Measurements from ENCODE around the gene FURIN. TPM values are rescaled to one million over a fixed set of nuclear protein-coding genes. Genes with fewer than 3 reads are reported as not detected.

Gene FURIN
- total and polyA plus RNA-seq, 9 of the 15 experiments (the other 6 are each of a cell fraction or from before 2014, with no cell fraction given): 0.92 to 99.9 (median 34.8) TPM

DNA sequence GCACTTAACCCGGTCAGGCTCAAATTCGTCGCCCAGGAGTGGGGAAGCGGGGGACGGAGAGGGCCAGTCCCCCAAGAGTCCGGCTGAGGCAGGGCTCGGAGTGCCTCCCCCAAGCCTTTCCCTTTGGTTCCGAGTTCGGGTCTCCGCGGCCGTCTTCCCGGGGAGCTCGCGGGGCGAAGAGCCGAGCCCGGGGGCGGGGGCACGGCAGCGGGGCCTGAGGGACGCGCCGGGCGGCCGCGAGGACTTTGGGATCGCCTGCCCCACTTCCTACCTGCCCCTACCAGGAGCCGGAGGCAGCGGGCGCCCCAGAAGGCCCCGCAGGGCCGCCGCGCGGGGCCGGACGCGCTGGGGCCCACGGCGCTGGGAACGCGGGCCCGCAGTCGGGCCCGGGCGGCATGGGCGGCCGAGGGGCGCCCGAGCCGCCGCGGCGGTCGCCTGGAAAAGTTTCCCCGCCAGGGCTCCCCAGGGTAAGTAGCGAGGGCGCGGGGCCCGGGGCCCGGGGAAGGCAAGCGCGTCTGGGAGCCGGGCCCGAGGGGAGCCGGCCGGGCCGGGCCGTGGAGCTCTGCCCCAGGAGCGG lies 2.8 kb downstream of the FURIN start:
- Histone ChIP-seq H3K4me3 (peak overlapping the region; percentile 78), H3K27ac (ENCODE audit: extremely low read depth, low read depth, low read length) (peak overlapping the region; percentile 96), H3K36me3 (ENCODE audit: control insufficient read depth, insufficient read depth, low read length) (peaks cover 31% of the 10 kb centered on the region), H2AFZ (ENCODE audit: low read depth, low read length) (peak overlapping the region; percentile 34; the same call in 1 of the 2 replicates), H3K9me1 (ENCODE audit: control insufficient read depth, insufficient read depth, low read length) (no peaks in the 10 kb centered on the region), H3K4me1 (replicated peaks in 1 of 2; ENCODE audit: control insufficient read depth in 2 of 2, insufficient read depth in 2 of 2, low read length in 2 of 2) (peaks cover 60 to 76% of the 10 kb centered on the region in 2 experiments), H3K4me2 (ENCODE audit: insufficient read depth, low read length) (peak overlapping the region; percentile 91), H4K20me1 (replicated peaks; ENCODE audit: control insufficient read depth, insufficient read depth, low read length) (peaks cover 12% of the 10 kb centered on the region; the same call in 1 of the 2 replicates), H3K27me3 (ENCODE audit: control insufficient read depth in 2 of 2, insufficient read depth in 2 of 2, low read length in 2 of 2) (no peaks in the 10 kb centered on the region; a peak in 1 of 5 replicates), H3K9ac (ENCODE audit: insufficient read depth in 1 of 2, low read depth in 2 of 2, low read length in 2 of 2) (peak overlapping the region; percentile 95 to 96), H3K79me2 (ENCODE audit: control insufficient read depth, insufficient read depth, low read length) (peaks cover 64% of the 10 kb centered on the region), H3K9me3 (replicated peaks; ENCODE audit: control insufficient read depth, insufficient read depth, low read depth, low read length) (no peaks in the 10 kb centered on the region)
- peak; percentile 2 for ATAC-seq
- WGBS (ENCODE audit: insufficient coverage, low coverage, missing lambda C conversion rate): under 1% methylated on average over 15 of the region's 71 CpGs
- intact Hi-C loops (cut with micrococcal nuclease) (loop anchor here (5.0 kb wide), 3 partner anchors 49 to 219 kb away; partner anchors contain the start of gene BLM), in situ Hi-C loops (cut with MboI) (no loop called here)
- BruUV-seq (replicated peaks): no TSS peak
- ChIA-PET POLR2A (interaction anchor here (0.6 to 2.1 kb wide), 7 partner anchors 10 to 680 kb away, joined by 3 to 8 read pairs (median 4); no protein-coding TSS in a partner anchor), CTCF (ENCODE audit: low intra/inter-chr PET ratio) (interaction anchor here (1.0 kb wide), 1 partner anchor 30 kb away, joined by 4 read pairs; no protein-coding TSS in a partner anchor)
- FAIRE-seq: no peak
- DNase-seq (ENCODE audit: extremely low read depth in 1 of 4, low spot score in 3 of 4): peak; percentile 44 to 68 (median 56)
- TF ChIP-seq CREB1 (IDR thresholded peaks at IDR 0.05): no peak
- 0 out of 2 replicates have a peak, but pooled peaks have one; percentile 21 for TF ChIP-seq CREB1 (CRISPR knock-in tag; IDR thresholded peaks at IDR 0.05)
- TF ChIP-seq, protein P1, sequence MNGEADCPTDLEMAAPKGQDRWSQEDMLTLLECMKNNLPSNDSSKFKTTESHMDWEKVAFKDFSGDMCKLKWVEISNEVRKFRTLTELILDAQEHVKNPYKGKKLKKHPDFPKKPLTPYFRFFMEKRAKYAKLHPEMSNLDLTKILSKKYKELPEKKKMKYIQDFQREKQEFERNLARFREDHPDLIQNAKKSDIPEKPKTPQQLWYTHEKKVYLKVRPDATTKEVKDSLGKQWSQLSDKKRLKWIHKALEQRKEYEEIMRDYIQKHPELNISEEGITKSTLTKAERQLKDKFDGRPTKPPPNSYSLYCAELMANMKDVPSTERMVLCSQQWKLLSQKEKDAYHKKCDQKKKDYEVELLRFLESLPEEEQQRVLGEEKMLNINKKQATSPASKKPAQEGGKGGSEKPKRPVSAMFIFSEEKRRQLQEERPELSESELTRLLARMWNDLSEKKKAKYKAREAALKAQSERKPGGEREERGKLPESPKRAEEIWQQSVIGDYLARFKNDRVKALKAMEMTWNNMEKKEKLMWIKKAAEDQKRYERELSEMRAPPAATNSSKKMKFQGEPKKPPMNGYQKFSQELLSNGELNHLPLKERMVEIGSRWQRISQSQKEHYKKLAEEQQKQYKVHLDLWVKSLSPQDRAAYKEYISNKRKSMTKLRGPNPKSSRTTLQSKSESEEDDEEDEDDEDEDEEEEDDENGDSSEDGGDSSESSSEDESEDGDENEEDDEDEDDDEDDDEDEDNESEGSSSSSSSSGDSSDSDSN (IDR thresholded peaks at IDR 0.05; ENCODE audit: borderline replicate concordance in 1 of 2, low read depth in 2 of 2, low read length in 2 of 2): peak in 1 of 2 experiments; percentile 67; a peak in 1 of 4 replicates
- 0 out of 2 replicates have a peak, but pooled peaks have one; percentile 20 for TF ChIP-seq ZC3H4 (CRISPR knock-in tag; IDR thresholded peaks at IDR 0.05; ENCODE audit: borderline replicate concordance)
- TF ChIP-seq, protein P2, sequence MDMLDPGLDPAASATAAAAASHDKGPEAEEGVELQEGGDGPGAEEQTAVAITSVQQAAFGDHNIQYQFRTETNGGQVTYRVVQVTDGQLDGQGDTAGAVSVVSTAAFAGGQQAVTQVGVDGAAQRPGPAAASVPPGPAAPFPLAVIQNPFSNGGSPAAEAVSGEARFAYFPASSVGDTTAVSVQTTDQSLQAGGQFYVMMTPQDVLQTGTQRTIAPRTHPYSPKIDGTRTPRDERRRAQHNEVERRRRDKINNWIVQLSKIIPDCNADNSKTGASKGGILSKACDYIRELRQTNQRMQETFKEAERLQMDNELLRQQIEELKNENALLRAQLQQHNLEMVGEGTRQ (CRISPR knock-in tag; IDR thresholded peaks at IDR 0.05): no peak
- no peak for TF ChIP-seq HMG20A (CRISPR knock-in tag; conservative IDR thresholded peaks at IDR 0.05)
- TF ChIP-seq, protein P3, sequence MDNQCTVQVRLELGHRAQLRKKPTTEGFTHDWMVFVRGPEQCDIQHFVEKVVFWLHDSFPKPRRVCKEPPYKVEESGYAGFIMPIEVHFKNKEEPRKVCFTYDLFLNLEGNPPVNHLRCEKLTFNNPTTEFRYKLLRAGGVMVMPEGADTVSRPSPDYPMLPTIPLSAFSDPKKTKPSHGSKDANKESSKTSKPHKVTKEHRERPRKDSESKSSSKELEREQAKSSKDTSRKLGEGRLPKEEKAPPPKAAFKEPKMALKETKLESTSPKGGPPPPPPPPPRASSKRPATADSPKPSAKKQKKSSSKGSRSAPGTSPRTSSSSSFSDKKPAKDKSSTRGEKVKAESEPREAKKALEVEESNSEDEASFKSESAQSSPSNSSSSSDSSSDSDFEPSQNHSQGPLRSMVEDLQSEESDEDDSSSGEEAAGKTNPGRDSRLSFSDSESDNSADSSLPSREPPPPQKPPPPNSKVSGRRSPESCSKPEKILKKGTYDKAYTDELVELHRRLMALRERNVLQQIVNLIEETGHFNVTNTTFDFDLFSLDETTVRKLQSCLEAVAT (IDR thresholded peaks at IDR 0.05): peak in 1 of 2 experiments; percentile 74; a peak in 3 of 4 replicates
- TF ChIP-seq POLR2G (IDR thresholded peaks at IDR 0.05; ENCODE audit: low read depth, low read length): peak; percentile 74
- TF ChIP-seq RBFOX2 (IDR thresholded peaks at IDR 0.05; ENCODE audit: low read depth, low read length): peak; percentile 81
- TF ChIP-seq ZNF696 (CRISPR knock-in tag; conservative IDR thresholded peaks at IDR 0.05): no peak
- TF ChIP-seq GABPB2 (CRISPR knock-in tag; conservative IDR thresholded peaks at IDR 0.05): no peak
- TF ChIP-seq MAZ (CRISPR knock-in tag; conservative IDR thresholded peaks at IDR 0.05 in 1 of 2, IDR thresholded peaks at IDR 0.05 in 1 of 2): peak in 1 of 2 experiments; percentile 39; a peak in 3 of 4 replicates
- TF ChIP-seq GABPA (tag; conservative IDR thresholded peaks at IDR 0.05; ENCODE audit: low read depth): peak; percentile 35; the same call in 1 of the 2 replicates
- TF ChIP-seq, protein P4, sequence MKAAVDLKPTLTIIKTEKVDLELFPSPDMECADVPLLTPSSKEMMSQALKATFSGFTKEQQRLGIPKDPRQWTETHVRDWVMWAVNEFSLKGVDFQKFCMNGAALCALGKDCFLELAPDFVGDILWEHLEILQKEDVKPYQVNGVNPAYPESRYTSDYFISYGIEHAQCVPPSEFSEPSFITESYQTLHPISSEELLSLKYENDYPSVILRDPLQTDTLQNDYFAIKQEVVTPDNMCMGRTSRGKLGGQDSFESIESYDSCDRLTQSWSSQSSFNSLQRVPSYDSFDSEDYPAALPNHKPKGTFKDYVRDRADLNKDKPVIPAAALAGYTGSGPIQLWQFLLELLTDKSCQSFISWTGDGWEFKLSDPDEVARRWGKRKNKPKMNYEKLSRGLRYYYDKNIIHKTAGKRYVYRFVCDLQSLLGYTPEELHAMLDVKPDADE (conservative IDR thresholded peaks at IDR 0.05; ENCODE audit: control insufficient read depth, low read depth, low read length): no peak
- no peak for TF ChIP-seq COPS2 (conservative IDR thresholded peaks at IDR 0.05)

Data from K562 (cell line).